HG03103 (cell line): Measurements from ENCODE around the gene SEC22C.

Experiments
- ATAC-seq: cut with Tn5 transposase; IDR thresholded peaks from one replicate; pipeline ENCODE4 v1.9.1; 2021; ENCODE audit warnings: low read depth; ENCODE audit not compliant: unreplicated experiment

Gene SEC22C

DNA sequence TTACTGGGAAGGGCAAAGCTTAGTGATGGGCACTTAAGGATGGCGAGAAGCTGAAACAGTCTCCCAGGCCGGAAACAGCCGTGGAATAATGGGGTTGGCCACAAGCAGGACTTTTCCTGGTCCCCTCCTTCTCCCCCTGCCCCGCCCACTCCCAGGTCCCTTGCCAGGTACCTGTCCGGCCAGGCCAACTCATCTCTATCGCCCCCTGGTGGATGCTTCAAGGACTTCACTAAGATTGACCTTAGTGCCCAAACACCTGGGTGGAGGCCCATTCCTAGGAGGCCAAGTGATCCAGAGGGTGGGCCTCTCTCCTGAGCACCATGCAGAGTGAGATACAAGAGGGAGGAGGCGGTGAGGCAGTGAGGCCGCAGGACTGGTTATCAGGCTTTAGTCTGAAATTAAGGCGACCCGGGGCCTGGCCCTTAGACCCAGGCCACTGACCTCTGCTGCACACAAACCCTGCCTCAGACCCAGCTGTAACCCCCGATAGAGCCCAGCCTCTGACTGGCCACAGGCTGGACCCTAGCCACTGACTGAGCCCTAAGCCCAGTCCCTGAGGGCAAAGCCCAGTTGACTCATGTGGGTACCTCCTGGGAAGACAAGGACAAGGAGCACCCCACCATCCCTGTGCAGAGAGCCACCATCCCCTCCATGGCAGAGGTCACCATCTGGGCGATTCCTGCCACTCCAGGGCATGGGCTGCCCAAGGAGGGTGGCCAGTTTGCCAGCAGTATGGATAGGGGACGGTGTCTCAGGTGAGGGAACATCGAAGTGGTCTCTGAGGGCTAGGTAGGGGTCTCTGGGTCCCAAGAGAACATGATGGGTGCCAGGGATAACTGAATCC is 41.7 kb downstream of the SEC22C start:
- no peak for ATAC-seq

GRCh38 chr3:42537350-42537749 is 44.4 kb downstream of the SEC22C start:
- ATAC-seq: no peak

DNA sequence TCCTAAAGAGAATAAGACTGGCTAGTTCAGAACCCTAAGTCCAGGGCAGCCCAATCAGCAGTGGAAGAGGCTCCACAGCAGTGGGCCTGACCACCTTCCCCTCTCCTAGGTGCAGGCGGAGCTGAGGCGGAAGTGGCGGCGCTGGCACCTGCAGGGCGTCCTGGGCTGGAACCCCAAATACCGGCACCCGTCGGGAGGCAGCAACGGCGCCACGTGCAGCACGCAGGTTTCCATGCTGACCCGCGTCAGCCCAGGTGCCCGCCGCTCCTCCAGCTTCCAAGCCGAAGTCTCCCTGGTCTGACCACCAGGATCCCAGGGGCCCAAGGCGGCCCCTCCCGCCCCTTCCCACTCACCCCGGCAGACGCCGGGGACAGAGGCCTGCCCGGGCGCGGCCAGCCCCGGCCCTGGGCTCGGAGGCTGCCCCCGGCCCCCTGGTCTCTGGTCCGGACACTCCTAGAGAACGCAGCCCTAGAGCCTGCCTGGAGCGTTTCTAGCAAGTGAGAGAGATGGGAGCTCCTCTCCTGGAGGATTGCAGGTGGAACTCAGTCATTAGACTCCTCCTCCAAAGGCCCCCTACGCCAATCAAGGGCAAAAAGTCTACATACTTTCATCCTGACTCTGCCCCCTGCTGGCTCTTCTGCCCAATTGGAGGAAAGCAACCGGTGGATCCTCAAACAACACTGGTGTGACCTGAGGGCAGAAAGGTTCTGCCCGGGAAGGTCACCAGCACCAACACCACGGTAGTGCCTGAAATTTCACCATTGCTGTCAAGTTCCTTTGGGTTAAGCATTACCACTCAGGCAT is 45.6 kb downstream of the SEC22C start:
- no peak for ATAC-seq

DNA sequence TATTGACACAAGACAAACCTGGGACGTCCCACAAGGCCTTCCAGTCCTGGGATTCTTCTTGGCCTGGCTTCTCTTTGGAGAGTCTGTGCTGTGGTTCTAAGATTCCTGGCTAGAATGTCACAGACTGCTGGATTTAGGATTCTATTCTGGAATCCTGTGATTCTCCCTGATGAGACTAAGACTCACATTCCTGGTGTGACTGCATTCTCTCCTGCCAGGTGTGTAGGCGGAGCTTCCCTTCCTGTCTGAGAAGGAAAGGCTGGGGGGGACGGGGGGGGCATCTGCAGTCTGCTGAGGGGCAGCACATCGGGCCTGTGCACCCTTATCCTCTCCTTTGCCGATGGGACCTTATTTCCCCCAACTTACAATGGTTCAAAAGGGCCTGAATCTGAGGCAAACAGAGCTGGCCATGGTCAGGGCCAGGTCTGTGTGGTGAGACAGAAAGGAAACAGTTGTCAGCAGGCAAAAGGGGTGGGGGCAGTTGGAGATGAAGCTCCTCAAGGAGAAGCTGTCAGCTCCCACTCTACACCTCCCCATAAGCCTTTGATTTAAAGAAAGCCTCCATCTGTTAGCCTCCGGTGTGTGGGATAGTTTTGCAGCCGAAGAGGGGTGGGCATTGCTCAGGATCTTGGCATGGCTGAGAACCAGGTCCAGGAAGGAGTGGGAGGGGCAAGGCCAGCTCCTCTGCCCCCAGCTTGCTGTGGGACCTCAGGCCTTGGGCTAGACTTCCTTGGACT is 48.4 kb downstream of the SEC22C start:
- no peak for ATAC-seq

- ATAC-seq: no peak
These were observed 49.5 kb downstream of the SEC22C start for GRCh38 chr3:42532229-42532628.

DNA sequence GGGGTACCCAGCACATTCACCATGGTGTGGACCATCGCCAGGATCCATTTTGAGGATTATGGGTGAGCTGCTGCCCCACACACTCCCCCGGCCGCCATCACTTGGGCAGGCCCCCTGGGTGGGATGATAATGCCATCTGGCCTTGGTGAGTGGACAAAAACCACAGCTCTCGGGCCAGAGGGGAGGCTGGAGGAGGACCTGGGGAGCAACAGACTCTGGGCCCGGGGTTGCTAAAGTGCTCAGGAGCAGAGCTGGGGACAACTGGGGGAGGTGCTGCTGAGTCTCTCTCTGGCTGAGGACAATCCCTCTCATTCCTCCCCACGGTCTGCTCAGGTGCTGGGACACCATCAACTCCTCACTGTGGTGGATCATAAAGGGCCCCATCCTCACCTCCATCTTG is 50.3 kb downstream of the SEC22C start:
- ATAC-seq: no peak

DNA sequence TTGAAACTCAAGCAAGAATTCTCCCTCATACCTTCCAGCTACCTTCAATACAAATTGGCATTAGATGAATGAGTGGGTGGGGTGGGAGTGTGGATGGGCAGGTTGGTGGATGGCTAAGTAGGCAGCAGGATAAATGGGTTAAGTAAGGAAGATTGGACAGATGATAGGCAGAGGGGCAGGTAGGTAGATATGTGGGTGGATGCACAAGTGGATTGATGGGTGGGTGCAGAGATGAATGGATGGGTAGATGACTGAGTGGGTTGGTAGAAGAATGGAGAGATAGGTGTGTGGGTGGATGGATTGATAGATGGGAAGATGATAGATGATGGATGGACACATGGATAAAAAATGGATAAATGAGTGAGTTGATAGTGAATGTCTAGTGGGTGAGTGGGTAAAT is 51.7 kb downstream of the SEC22C start:
- no peak for ATAC-seq

GRCh38 chr3:42529468-42529867 is 52.3 kb downstream of the SEC22C start:
- no peak for ATAC-seq

GRCh38 chr3:42527368-42527917 is 54.3 kb downstream of the SEC22C start:
- ATAC-seq: no peak

GRCh38 chr3:42526616-42527367 is 55.0 kb downstream of the SEC22C start:
- ATAC-seq: no peak

- ATAC-seq: no peak
These were observed 55.9 kb downstream of the SEC22C start for GRCh38 chr3:42525736-42526345.

DNA sequence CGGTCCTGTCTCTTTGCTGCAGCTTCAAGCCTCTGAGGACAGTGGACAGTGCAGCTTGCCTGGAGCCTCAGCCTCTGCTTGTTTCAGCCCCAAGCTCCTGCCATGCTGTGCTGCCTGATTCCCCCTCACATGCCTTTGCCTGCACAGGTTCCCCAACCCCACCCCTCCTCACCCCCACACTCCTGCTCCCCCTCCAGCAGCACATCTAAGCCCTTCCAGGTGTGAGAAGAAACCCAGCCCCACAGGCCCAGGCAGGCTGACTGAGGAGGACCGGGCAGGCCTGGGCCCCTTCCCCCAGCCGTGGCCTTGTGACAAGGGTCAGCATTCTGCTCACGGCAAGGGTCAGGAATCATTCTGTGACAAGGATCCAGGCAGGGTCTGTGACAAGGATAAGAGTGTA is 56.6 kb downstream of the SEC22C start:
- no peak for ATAC-seq

- ATAC-seq: no peak
These were observed 57.0 kb downstream of the SEC22C start for GRCh38 chr3:42524751-42525150.

- ATAC-seq: no peak
These were observed 60.9 kb downstream of the SEC22C start for GRCh38 chr3:42520906-42521305.

GRCh38 chr3:42520336-42520735 is 61.4 kb downstream of the SEC22C start:
- no peak for ATAC-seq

DNA sequence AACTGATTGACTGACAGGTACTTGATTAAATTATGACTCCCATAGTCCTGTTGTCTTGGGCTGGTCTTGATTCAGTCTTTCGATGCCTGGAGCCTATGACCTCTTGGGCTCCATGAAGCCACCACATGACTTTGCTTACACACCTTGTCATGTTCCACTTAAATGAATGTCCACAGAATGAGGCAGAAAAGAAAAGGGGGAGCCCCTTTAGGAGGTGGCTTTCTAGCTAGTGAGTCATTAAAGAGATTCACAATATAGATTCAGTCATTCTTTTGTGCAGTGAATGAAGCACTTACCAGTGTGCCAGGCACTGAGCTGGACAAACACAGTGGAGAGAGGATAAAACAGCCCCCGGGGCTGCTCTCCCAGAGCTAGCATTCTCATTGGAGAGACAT is 62.2 kb downstream of the SEC22C start:
- no peak for ATAC-seq

- ATAC-seq: no peak
These were observed 62.8 kb downstream of the SEC22C start for GRCh38 chr3:42518800-42519567.

- no peak for ATAC-seq
These were observed 64.7 kb downstream of the SEC22C start for GRCh38 chr3:42517117-42517516.

DNA sequence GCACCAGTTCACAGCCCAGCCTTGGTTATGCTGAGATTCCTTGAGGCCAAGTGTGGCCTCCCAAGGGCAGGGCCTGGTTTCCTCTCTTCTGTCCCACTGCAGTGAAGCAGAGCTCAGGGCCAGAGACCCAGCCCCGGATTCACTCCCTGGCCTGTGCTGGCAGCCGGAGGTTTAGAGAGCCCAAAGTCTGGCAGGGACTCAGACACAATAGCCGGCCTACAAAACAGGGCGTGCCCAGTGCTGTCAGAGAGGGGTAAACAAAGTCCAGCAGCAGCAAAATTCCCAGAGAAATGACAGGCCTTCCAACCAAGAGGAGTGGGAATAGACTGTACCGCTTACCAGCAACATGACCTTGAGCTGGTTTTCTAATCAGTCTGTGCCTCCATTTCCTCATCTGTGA is 65.3 kb downstream of the SEC22C start:
- no peak for ATAC-seq
